Uterus (tissue), 2 donors: ENCODE data around the gene ZCCHC14.

ENCODE experiments used
- POLR2A ChIP-seq, 2 donors: fragments of 450-650 bp; IDR thresholded peaks; one replicate each; pipeline ENCODE4 v1.6.1; 2016; ENCODE audit warnings: antibody characterized with exemption in 2 of 2, mild to moderate bottlenecking in 1 of 2, moderate library complexity in 1 of 2
- TF ChIP-seq, protein P1 (sequence below), 4 experiments: fragments of 200-600 bp in 2 of 4; fragments of 450-650 bp in 2 of 4; sonication (generic) in 2 of 4; IDR thresholded peaks; one replicate each; pipeline ENCODE4 v1.5.1; 2016 to 2019; ENCODE audit warnings: antibody characterized with exemption in 4 of 4, mild to moderate bottlenecking in 2 of 4, moderate library complexity in 1 of 4

DNA sequence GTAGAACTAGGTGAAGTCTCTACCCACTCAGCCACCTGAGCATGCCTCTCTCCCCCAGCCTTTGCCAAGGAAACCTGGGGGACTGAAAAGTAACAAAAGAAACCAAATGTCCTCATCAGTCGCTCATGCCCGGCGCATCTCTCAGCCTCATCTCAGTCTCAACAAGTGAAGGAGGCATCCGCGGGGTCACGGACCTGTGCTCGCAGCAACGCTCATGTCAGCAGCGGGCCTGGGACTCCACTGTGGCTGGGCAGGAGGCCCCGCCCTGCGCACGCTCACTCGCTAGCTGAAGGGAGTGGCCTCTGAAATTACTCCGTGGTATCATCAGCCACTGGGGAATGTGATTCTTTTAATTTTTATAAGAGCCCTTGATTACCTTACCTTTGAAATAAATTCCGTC lies 69.4 kb downstream of the ZCCHC14 start:
- TF ChIP-seq, protein P1, sequence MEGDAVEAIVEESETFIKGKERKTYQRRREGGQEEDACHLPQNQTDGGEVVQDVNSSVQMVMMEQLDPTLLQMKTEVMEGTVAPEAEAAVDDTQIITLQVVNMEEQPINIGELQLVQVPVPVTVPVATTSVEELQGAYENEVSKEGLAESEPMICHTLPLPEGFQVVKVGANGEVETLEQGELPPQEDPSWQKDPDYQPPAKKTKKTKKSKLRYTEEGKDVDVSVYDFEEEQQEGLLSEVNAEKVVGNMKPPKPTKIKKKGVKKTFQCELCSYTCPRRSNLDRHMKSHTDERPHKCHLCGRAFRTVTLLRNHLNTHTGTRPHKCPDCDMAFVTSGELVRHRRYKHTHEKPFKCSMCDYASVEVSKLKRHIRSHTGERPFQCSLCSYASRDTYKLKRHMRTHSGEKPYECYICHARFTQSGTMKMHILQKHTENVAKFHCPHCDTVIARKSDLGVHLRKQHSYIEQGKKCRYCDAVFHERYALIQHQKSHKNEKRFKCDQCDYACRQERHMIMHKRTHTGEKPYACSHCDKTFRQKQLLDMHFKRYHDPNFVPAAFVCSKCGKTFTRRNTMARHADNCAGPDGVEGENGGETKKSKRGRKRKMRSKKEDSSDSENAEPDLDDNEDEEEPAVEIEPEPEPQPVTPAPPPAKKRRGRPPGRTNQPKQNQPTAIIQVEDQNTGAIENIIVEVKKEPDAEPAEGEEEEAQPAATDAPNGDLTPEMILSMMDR (IDR thresholded peaks at IDR 0.05): no peak
- TF ChIP-seq POLR2A (IDR thresholded peaks at IDR 0.05): no peak
